DMS79 treated with DMSO at 0.1 percent for 48 hours (cell line): ENCODE measurements around the gene CFAP43.
A peak's percentile ranks its signal among the peaks of the same experiment; 100 is the strongest.
"Not testable (repeated sequence)": the region's sequence is repeated elsewhere in the genome, so short reads cannot be mapped to it uniquely, and the experiment has no call there.

Experiments used
- DNase-seq: peaks from one replicate; lab custom pipeline; 2025; lab: John Stamatoyannopoulos, UW

The CFAP43 gene

GRCh38 chr10:104255311-104255981, 23.3 kb upstream of the CFAP43 start:
- peak; percentile 14 for DNase-seq

- DNase-seq, result peak; percentile 12
Measured at GRCh38 chr10:104254493-104255310, 22.5 kb upstream of the CFAP43 start, which contains the start of gene GSTO1. GSTO1 (plus strand) TSS chr10:104254892; CDS start chr10:104254929, 37 bp downstream.

- no peak for DNase-seq
Measured at GRCh38 chr10:104253606-104254410, 21.6 kb upstream of the CFAP43 start.

GRCh38 chr10:104253106-104253505, 20.9 kb upstream of the CFAP43 start:
- no peak for DNase-seq

- no peak for DNase-seq
Measured at GRCh38 chr10:104252368-104252767, 20.2 kb upstream of the CFAP43 start.

- no peak for DNase-seq
Measured at GRCh38 chr10:104251443-104251842, 19.3 kb upstream of the CFAP43 start.

GRCh38 chr10:104250371-104250770, 18.2 kb upstream of the CFAP43 start:
- no peak for DNase-seq

GRCh38 chr10:104248931-104249330, 16.8 kb upstream of the CFAP43 start:
- DNase-seq, result not testable (repeated sequence)

- no peak for DNase-seq
Measured at GRCh38 chr10:104247513-104248146, 15.5 kb upstream of the CFAP43 start.

- no peak for DNase-seq
Measured at GRCh38 chr10:104246976-104247375, 14.8 kb upstream of the CFAP43 start.

GRCh38 chr10:104245066-104245632, 13.0 kb upstream of the CFAP43 start:
- no peak for DNase-seq

GRCh38 chr10:104243512-104243911, 11.3 kb upstream of the CFAP43 start:
- no peak for DNase-seq

- DNase-seq, result not testable (repeated sequence)
Measured at GRCh38 chr10:104243009-104243408, 10.8 kb upstream of the CFAP43 start.

- no peak for DNase-seq
Measured at GRCh38 chr10:104242545-104242944, 10.4 kb upstream of the CFAP43 start.

GRCh38 chr10:104240078-104240477, 7.9 kb upstream of the CFAP43 start:
- DNase-seq, result no peak

GRCh38 chr10:104235801-104236200, 3.6 kb upstream of the CFAP43 start:
- no peak for DNase-seq

- no peak for DNase-seq
Measured at GRCh38 chr10:104234934-104235333, 2.8 kb upstream of the CFAP43 start.

- no peak for DNase-seq
Measured at GRCh38 chr10:104233817-104234216, 1.7 kb upstream of the CFAP43 start.

- DNase-seq, result no peak
Measured at GRCh38 chr10:104232613-104233102, 494 bp upstream of the CFAP43 start.

- DNase-seq, result no peak
Measured at GRCh38 chr10:104230490-104230889, 1.7 kb downstream of the CFAP43 start.

- no peak for DNase-seq
Measured at GRCh38 chr10:104223304-104223703, 8.9 kb downstream of the CFAP43 start.
